ENCODE data around the gene ZNF831.

Gene ZNF831

DNA sequence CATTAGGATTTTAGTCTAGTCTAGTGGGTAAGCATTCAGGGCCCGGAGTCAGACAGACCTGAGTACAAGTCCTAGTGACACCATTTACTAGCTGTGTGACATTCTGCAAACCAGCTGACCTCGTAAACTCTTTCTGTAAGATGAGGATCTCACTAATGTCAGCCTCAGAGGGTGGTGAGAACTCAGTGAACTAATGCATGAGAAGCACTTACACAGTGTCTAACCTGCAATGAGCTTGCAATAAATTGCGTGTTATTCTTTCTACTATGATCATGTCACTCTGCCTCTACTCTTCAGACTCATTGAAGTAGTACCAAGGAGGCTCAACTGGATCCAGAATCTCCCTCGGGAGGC, 41.1 kb upstream of the ZNF831 start:
- TF ChIP-seq, protein P1, sequence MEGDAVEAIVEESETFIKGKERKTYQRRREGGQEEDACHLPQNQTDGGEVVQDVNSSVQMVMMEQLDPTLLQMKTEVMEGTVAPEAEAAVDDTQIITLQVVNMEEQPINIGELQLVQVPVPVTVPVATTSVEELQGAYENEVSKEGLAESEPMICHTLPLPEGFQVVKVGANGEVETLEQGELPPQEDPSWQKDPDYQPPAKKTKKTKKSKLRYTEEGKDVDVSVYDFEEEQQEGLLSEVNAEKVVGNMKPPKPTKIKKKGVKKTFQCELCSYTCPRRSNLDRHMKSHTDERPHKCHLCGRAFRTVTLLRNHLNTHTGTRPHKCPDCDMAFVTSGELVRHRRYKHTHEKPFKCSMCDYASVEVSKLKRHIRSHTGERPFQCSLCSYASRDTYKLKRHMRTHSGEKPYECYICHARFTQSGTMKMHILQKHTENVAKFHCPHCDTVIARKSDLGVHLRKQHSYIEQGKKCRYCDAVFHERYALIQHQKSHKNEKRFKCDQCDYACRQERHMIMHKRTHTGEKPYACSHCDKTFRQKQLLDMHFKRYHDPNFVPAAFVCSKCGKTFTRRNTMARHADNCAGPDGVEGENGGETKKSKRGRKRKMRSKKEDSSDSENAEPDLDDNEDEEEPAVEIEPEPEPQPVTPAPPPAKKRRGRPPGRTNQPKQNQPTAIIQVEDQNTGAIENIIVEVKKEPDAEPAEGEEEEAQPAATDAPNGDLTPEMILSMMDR (conservative IDR thresholded peaks at IDR 0.05; ENCODE audit: low read depth, low read length): no peak
- no peak for DNase-seq (ENCODE audit: low read depth)
- no peak overlapping the region for H3K4me3 ChIP-seq (ENCODE audit: low read length)

GRCh38 chr20:59123011-59123677, 40.5 kb upstream of the ZNF831 start:
- TF ChIP-seq, protein P1 (conservative IDR thresholded peaks at IDR 0.05; ENCODE audit: low read depth, low read length): no peak
- no peak for DNase-seq (ENCODE audit: low read depth)
- H3K4me3 ChIP-seq (ENCODE audit: low read length): no peak overlapping the region

DNA sequence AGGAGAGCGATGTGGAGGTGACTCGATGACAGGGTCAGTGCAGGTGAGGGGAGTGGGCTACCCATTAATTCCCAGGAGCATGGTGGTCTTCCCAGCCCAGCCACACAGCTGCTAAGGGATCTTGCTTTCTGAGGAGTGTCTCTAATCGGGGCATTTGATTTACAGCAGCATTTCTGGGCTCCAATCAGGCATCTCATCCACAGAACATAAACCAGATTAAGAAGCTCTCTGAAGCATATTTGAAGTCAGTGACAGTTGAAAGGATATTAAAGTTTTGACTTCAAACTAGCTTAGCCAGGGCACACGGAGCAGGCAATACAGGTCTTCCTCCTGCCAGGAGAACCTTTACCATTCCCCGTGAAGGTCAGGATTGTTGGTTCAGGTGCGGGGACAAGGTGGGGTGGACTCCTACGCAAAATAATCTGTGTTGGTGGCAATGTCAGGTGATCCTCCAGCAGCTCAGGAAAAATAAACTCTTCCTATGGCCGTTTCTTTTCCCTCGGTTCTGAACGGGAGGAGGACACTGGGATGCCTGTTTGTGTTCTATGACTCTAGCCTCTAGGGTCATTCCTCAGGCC, 39.9 kb upstream of the ZNF831 start:
- TF ChIP-seq, protein P1 (conservative IDR thresholded peaks at IDR 0.05; ENCODE audit: low read depth, low read length): no peak
- no peak overlapping the region for H3K4me3 ChIP-seq (ENCODE audit: low read length)
- no peak for DNase-seq (ENCODE audit: low read depth)

DNA sequence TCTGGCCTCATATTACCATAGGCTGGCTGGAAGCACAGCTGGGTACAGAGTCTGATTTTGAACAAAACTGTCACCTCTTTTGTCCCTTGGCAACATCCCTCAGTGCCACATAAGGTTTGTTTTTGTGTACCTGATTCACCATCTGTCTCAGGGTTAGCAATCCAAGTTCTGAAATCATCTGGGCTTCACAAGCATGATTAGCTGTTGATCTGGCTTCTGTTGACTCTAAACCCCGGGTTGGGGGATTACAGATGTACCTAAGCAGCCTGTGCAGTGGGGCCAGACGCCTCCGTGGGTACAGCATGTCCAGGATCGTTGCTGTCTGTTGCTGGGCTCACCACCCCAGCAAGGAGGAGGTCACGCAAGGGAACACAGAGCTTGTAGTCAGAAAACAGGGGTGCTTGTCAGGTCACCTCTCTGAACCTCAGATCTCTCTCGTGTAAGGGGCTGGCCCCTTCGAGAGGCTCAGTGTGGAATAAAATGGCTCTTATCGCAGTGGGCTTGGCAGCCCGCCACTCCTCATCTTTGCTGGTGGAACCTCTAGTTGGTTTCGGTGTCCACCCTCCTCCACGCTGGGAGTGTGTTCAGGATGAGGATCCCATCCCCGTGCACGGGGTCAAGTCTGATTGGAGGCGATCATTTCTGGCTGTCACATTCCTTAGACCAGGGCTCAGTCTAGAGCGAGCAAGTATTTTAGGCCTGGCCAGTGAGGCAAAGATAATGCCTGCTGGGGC, 39.2 kb upstream of the ZNF831 start:
- TF ChIP-seq, protein P1 (conservative IDR thresholded peaks at IDR 0.05; ENCODE audit: low read depth, low read length): no peak
- H3K4me3 ChIP-seq (ENCODE audit: low read length): no peak overlapping the region
- DNase-seq (ENCODE audit: low read depth): no peak

- TF ChIP-seq, protein P1 (conservative IDR thresholded peaks at IDR 0.05; ENCODE audit: low read depth, low read length): no peak
- H3K4me3 ChIP-seq (ENCODE audit: low read length): no peak overlapping the region
Observed at GRCh38 chr20:59125332-59125731, 38.3 kb upstream of the ZNF831 start.

GRCh38 chr20:59125836-59126235, 37.8 kb upstream of the ZNF831 start:
- H3K4me3 ChIP-seq (ENCODE audit: low read length): no peak overlapping the region
- no peak for DNase-seq (ENCODE audit: low read depth)
- TF ChIP-seq, protein P1 (conservative IDR thresholded peaks at IDR 0.05; ENCODE audit: low read depth, low read length): no peak

More at GRCh38 chr20:59125332-59125731, 38.3 kb upstream of the ZNF831 start:
- DNase-seq (ENCODE audit: low read depth): no peak

Data from retinal pigment epithelial cell (primary cell).